DMS153 treated with DMSO at 0.1 percent for 48 hours (cell line): ENCODE data around the gene OLFML1.

ENCODE experiments used
- DNase-seq: peaks from one replicate; lab custom pipeline; 2025; ENCODE audit not compliant: unreplicated experiment; lab: John Stamatoyannopoulos, UW

OLFML1 gene

DNA sequence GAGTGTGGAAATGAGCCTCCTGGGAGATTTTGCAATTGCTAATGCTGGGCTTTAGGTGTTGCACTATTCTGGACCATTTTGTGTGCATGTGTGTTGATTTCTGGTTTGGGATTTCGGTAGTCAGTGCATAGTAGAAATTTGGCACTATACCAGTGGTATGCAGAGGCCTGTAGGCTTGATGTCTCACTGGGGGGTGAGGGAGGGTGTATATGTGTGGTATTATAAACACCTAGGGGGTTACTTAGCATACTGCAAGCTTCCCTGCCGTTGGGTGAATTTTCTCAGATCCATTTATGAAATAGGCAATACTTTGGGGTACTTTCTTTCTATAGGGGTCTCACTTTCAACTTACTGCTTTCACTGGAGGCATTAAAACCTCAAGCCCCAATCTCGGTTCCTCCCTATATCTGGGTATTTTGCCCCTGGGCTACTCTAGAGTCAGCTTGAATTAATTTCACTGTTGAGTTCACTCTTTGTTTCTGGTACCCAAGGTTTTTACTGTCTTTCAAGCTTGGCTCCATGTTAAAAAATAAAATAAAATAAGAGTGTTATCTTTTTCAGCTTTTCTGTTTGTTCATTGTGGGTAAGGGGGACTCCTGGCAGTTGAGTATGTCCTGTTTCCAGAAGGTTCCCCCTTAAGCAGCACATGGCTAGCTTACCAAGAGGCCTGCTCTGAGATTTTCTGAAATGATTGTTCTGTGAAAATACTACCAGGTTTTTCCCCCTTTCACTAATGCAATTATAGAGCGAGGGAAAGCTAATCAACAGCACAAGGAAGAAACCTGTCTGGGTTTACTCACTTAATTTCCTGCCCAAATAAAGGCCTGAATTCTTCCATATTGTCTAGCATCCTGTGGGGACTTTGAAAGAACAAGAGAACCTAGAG, 74.3 kb downstream of the OLFML1 start:
- DNase-seq: no peak
